Measurements from ENCODE around the gene DIDO1. TPM values are rescaled to one million over a fixed set of nuclear protein-coding genes. Genes with fewer than 3 reads are reported as not detected.
A peak's percentile ranks its signal among the peaks of the same experiment; 100 is the strongest.

DIDO1 gene
- total and polyA plus RNA-seq, 2 of the 13 experiments (the other 11 are each of a cell fraction or from before 2014, with no cell fraction given) = 75.0 to 75.1 TPM

DNA sequence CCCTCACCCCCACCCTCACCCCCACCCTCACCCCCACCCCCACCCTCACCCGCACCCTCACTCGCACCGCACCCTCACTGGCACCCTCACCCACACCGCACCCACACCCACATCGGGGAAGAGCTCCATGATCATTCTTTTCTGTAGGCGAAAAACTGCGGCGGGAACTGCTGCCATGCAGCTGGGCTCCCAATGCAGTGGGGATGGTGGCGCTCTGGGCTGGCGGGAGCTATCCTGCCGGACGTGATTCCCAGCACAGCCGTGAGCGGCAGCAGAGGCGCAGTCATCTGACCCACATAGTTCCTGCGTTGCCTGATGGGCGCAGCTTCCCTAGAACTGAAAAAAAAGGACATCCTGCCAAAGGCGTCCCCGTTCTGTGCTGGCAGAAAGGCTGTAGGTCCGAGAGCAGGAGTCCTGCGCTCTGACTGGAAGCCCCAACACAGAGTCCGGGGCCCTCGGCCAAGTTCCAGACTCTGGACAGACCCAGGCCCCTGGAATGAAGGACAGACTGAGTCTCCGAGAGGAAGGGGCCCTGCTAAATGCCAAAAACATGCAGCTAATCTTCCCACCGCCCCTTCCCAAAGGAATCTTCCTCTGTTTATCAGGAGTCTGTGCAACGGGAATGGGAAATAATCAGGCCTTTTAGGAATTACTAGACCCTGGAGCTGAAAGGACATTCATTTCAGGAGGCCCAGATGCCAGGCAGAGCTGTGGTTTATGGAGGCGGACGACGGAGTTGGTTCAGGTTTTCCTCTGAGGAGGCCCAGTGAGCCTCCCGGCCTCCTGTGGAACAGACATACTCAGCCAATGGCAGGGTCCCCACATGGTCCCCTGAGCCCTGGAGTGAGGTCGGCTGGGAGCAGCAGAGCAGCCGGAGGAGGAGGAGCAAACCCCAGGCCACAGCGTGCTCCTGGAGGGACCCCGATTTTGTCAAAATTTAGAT lies 50.6 kb downstream of the DIDO1 start (continued):
- no peak; the same call in 1 of the 2 replicates for TF ChIP-seq ZMYM2 (CRISPR knock-in tag; IDR thresholded peaks at IDR 0.05)
- TF ChIP-seq YEATS2 (CRISPR knock-in tag; IDR thresholded peaks at IDR 0.05; ENCODE audit: borderline replicate concordance) = no peak; the same call in 1 of the 2 replicates
- TF ChIP-seq, protein P1, sequence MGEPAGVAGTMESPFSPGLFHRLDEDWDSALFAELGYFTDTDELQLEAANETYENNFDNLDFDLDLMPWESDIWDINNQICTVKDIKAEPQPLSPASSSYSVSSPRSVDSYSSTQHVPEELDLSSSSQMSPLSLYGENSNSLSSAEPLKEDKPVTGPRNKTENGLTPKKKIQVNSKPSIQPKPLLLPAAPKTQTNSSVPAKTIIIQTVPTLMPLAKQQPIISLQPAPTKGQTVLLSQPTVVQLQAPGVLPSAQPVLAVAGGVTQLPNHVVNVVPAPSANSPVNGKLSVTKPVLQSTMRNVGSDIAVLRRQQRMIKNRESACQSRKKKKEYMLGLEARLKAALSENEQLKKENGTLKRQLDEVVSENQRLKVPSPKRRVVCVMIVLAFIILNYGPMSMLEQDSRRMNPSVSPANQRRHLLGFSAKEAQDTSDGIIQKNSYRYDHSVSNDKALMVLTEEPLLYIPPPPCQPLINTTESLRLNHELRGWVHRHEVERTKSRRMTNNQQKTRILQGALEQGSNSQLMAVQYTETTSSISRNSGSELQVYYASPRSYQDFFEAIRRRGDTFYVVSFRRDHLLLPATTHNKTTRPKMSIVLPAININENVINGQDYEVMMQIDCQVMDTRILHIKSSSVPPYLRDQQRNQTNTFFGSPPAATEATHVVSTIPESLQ (CRISPR knock-in tag; conservative IDR thresholded peaks at IDR 0.05) = no peak
- peak; percentile 79; the same call in 1 of the 2 replicates for TF ChIP-seq PAX8 (CRISPR knock-in tag; IDR thresholded peaks at IDR 0.05; ENCODE audit: borderline replicate concordance)
- TF ChIP-seq NR2F6 (IDR thresholded peaks at IDR 0.05) = no peak
- TF ChIP-seq NR2F6 (CRISPR knock-in tag; IDR thresholded peaks at IDR 0.05) = peak; percentile 43; the same call in 1 of the 2 replicates
- no peak; the same call in 1 of the 2 replicates for TF ChIP-seq ZNF510 (CRISPR knock-in tag; IDR thresholded peaks at IDR 0.05; ENCODE audit: low read depth)
- peak; percentile 77; the same call in 1 of the 2 replicates for TF ChIP-seq MEIS1 (CRISPR knock-in tag; IDR thresholded peaks at IDR 0.05; ENCODE audit: borderline replicate concordance)
- TF ChIP-seq ZNF24 (IDR thresholded peaks at IDR 0.05) = no peak
- TF ChIP-seq IRX3 (CRISPR knock-in tag; IDR thresholded peaks at IDR 0.05; ENCODE audit: borderline replicate concordance, low read depth) = no peak
- TF ChIP-seq MIER3 (CRISPR knock-in tag; IDR thresholded peaks at IDR 0.05; ENCODE audit: borderline replicate concordance) = peak; percentile 36; the same call in 1 of the 2 replicates
- TF ChIP-seq KDM2A (CRISPR knock-in tag; IDR thresholded peaks at IDR 0.05; ENCODE audit: borderline replicate concordance, low read depth) = peak; percentile 77; the same call in 1 of the 2 replicates
- no peak for TF ChIP-seq ESRRA (CRISPR knock-in tag; IDR thresholded peaks at IDR 0.05; ENCODE audit: low read depth)
- TF ChIP-seq NCOA5 (CRISPR knock-in tag; IDR thresholded peaks at IDR 0.05) = no peak
- TF ChIP-seq RARA (CRISPR knock-in tag; IDR thresholded peaks at IDR 0.05) = no peak
- TF ChIP-seq KLF6 (CRISPR knock-in tag; IDR thresholded peaks at IDR 0.05) = no peak
- no peak for TF ChIP-seq MAFF (IDR thresholded peaks at IDR 0.05; ENCODE audit: low read depth, low read length)
- no peak for TF ChIP-seq ZSCAN9 (CRISPR knock-in tag; IDR thresholded peaks at IDR 0.05; ENCODE audit: borderline replicate concordance)
- no peak for TF ChIP-seq TARDBP (CRISPR knock-in tag; IDR thresholded peaks at IDR 0.05)
- TF ChIP-seq HDAC1 (CRISPR knock-in tag; IDR thresholded peaks at IDR 0.05) = peak; percentile 62
- TF ChIP-seq, protein P2, sequence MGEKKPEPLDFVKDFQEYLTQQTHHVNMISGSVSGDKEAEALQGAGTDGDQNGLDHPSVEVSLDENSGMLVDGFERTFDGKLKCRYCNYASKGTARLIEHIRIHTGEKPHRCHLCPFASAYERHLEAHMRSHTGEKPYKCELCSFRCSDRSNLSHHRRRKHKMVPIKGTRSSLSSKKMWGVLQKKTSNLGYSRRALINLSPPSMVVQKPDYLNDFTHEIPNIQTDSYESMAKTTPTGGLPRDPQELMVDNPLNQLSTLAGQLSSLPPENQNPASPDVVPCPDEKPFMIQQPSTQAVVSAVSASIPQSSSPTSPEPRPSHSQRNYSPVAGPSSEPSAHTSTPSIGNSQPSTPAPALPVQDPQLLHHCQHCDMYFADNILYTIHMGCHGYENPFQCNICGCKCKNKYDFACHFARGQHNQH (CRISPR knock-in tag; IDR thresholded peaks at IDR 0.05) = peak; percentile 76; the same call in 1 of the 2 replicates
- TF ChIP-seq, protein P3, sequence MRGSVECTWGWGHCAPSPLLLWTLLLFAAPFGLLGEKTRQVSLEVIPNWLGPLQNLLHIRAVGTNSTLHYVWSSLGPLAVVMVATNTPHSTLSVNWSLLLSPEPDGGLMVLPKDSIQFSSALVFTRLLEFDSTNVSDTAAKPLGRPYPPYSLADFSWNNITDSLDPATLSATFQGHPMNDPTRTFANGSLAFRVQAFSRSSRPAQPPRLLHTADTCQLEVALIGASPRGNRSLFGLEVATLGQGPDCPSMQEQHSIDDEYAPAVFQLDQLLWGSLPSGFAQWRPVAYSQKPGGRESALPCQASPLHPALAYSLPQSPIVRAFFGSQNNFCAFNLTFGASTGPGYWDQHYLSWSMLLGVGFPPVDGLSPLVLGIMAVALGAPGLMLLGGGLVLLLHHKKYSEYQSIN (CRISPR knock-in tag; IDR thresholded peaks at IDR 0.05; ENCODE audit: borderline replicate concordance) = no peak
- TF ChIP-seq ATF7 (IDR thresholded peaks at IDR 0.05) = no peak
- TF ChIP-seq ATF7 (CRISPR knock-in tag; IDR thresholded peaks at IDR 0.05) = no peak
- no peak for TF ChIP-seq ARNT (IDR thresholded peaks at IDR 0.05)
- 0 out of 2 replicates have a peak, but pooled peaks have one; percentile 82 for TF ChIP-seq ZSCAN29 (CRISPR knock-in tag; conservative IDR thresholded peaks at IDR 0.05)
- peak; percentile 59; the same call in 1 of the 2 replicates for TF ChIP-seq ZNF776 (CRISPR knock-in tag; IDR thresholded peaks at IDR 0.05)

Measured in HepG2 (cell line).